Measurements from ENCODE around the gene PERM1. TPM values are rescaled to one million over a fixed set of nuclear protein-coding genes. Genes with fewer than 3 reads are reported as not detected.

PERM1 gene
- total and polyA plus RNA-seq, 2 of the 13 experiments (the other 11 are each of a cell fraction or from before 2014, with no cell fraction given) = 0.04 to 0.29 TPM

GRCh38 chr1:966135-966703 is 15.7 kb downstream of the PERM1 start, which contains the start of gene PLEKHN1 (continued):
- TF ChIP-seq KLF16 (CRISPR knock-in tag; IDR thresholded peaks at IDR 0.05) = 0 out of 4 replicates have a peak, but pooled peaks of 1 of the 2 experiments have one; percentile 4
- peak; percentile 62 for TF ChIP-seq ZNF777 (CRISPR knock-in tag; IDR thresholded peaks at IDR 0.05)
- TF ChIP-seq ZNF775 (CRISPR knock-in tag; IDR thresholded peaks at IDR 0.05; ENCODE audit: borderline replicate concordance) = no peak
- TF ChIP-seq ZNF770 (CRISPR knock-in tag; IDR thresholded peaks at IDR 0.05) = no peak
- TF ChIP-seq REST (IDR thresholded peaks at IDR 0.05; ENCODE audit: borderline replicate concordance in 1 of 2, low read depth in 1 of 2, low read length in 2 of 2) = no peak
- 0 out of 2 replicates have a peak, but pooled peaks have one; percentile 11 for TF ChIP-seq NKX3-1 (CRISPR knock-in tag; IDR thresholded peaks at IDR 0.05)
- 0 out of 2 replicates have a peak, but pooled peaks have one; percentile 8 for TF ChIP-seq ZNF839 (CRISPR knock-in tag; IDR thresholded peaks at IDR 0.05; ENCODE audit: borderline replicate concordance)
- peak; percentile 74 for TF ChIP-seq RARA (CRISPR knock-in tag; IDR thresholded peaks at IDR 0.05)
- TF ChIP-seq RBFOX2 (IDR thresholded peaks at IDR 0.05; ENCODE audit: low read depth, low read length) = peak; percentile 70
- TF ChIP-seq SRSF1 (optimal IDR thresholded peaks at IDR 0.05; ENCODE audit: low read depth, low read length) = peak; percentile 28
